Psoas muscle (tissue), 8 donors: ENCODE measurements around the gene PTPDC1. TPM values are rescaled to one million over a fixed set of nuclear protein-coding genes. Genes with fewer than 3 reads are reported as not detected.

Source experiments
- ATAC-seq, 4 donors: fragments of 200-7000 bp; cut with Tn5 transposase; one replicate each; pipeline ENCODE4 v1.9.1; 2020; ENCODE audit warnings: moderate library complexity in 3 of 4, mild to moderate bottlenecking in 2 of 4
- DNase-seq, 2 donors: peaks; one replicate each; pipeline ENCODE4 v3.0.0-alpha.2; 2020
- H3K27ac ChIP-seq: fragments of 200-600 bp; one replicate; pipeline ENCODE4 v1.8.0; 2022
- H3K27me3 ChIP-seq, 3 donors: fragments of 200-600 bp in 1 of 3; one replicate each; pipeline versions ENCODE4 v1.6.1 to v1.8.0; 2013 to 2022; ENCODE audit warnings: low read length in 2 of 3, mild to moderate bottlenecking in 2 of 3, moderate library complexity in 1 of 3; ENCODE audit not compliant: insufficient read depth in 3 of 3
- H3K36me3 ChIP-seq, 2 donors: fragments of 200-600 bp in 1 of 2; one replicate each; pipeline versions ENCODE4 v1.6.1 to v1.8.0; 2013 to 2022; ENCODE audit warnings: low read depth in 1 of 2, mild to moderate bottlenecking in 1 of 2, moderate library complexity in 1 of 2; ENCODE audit not compliant: insufficient read depth in 1 of 2
- H3K4me1 ChIP-seq: fragments of 200-600 bp; one replicate; pipeline ENCODE4 v1.8.0; 2022
- H3K4me3 ChIP-seq: fragments of 200-600 bp; one replicate; pipeline ENCODE4 v1.8.0; 2022; ENCODE audit warnings: mild to moderate bottlenecking
- H3K9me3 ChIP-seq: fragments of 200-600 bp; one replicate; pipeline ENCODE4 v1.8.0; 2022
- CTCF ChIP-seq: fragments of 200-600 bp; IDR thresholded peaks from one replicate; pipeline ENCODE4 v1.8.0; 2022; ENCODE audit warnings: antibody characterized with exemption
- WGBS, 3 donors: extraction: QIAGEN DNeasy Blood & Tissue Kit; methylation state at CpG; one replicate each; pipeline versions ENCODE4 v1.1.6 to v1.1.7; 2013; 5-methylcytosine and 5-hydroxymethylcytosine counted together
- intact Hi-C, 2 donors: fragments of 100-400 bp; cut with DNase I; formaldehyde crosslinking; loops; one replicate each; pipeline versions ENCODE4 v1.11.0 to v1.14.2; 2022
- long read RNA-seq, 2 donors: library from polyadenylated mRNA; unstranded; transcript quantifications; one replicate each; pipeline ENCODE4 v2.0.0, GENCODE V29; 2021
- polyA plus RNA-seq, 3 donors: library from polyadenylated mRNA; stranded (reverse); fragments of 200-250 nt; gene quantifications; one replicate each; pipeline ENCODE4 v1.2.3, GENCODE V29; 2013
- total RNA-seq, 4 donors: library from RNA; stranded (reverse); fragmentation: NEBNext Ultra II Directional in 2 of 4; extraction: Animal tissue kit (Norgen Biotek cat#: 25700) in 2 of 4; gene quantifications; one replicate each; pipeline versions ENCODE4 v1.2.1 to v1.2.4, GENCODE V29; 2021 to 2023
- donor health status: healthy with polysubstance abuse.
- donor health status: DM: no; HTN: no; CAD: no; lungs with moderate emphysema.
- donor health status: Bipolar disorder and iron deficiency.
- donor health status: healthy.
- donor health status: DM: yes; HTN: yes; CAD: no.
- donor health status: DM: no; HTN: no; CAD: no.
- donor health status: DM: no; HTN: no; CAD: no.
- donor health status: DM: yes; HTN: yes; CAD: no.

Gene PTPDC1
- total RNA-seq (1 to 10 TPM; 3.9 to 9.9 (median 7.1) TPM), polyA plus RNA-seq (1 to 10 TPM; 3.6 to 7.0 (median 4.2) TPM)
- long read RNA-seq, donor 1, partial matches to known transcripts, result 0 of 3 reads
- long read RNA-seq, donor 1, other reads (novel, unspliced or antisense), result 3 of 3 reads
- long read RNA-seq, donor 2, full-length matches to known transcripts, result 4 of 6 reads
- long read RNA-seq, donor 2, partial matches to known transcripts, result 1 of 6 reads
- long read RNA-seq, donor 2, other reads (novel, unspliced or antisense), result 1 of 6 reads

GRCh38 chr9:94084314-94084713, at the start of gene PTPDC1:
TSS of gene PTPDC1 (plus strand) at chr9:94084464. CDS start at chr9:94084531, 67 bp downstream.
- Histone ChIP-seq H3K27me3 (no peaks in the 10 kb centered on the region), H3K27ac (no peak within 1 kb of the TSS), H3K9me3 (no peaks in the 10 kb centered on the region), H3K36me3 (peaks cover 0 to 11% of the 10 kb centered on the region in 2 donors), H3K4me3 (no peak within 1 kb of the TSS), H3K4me1 (no peaks in the 10 kb centered on the region)
- TF ChIP-seq CTCF, result no peak
- ATAC-seq (no peak), DNase-seq (no peak)
- intact Hi-C loops, result no loop called here
- 79 to 80% (median 79%) methylated on average over 14 of the region's 14 CpGs for WGBS, 3 donors

DNA sequence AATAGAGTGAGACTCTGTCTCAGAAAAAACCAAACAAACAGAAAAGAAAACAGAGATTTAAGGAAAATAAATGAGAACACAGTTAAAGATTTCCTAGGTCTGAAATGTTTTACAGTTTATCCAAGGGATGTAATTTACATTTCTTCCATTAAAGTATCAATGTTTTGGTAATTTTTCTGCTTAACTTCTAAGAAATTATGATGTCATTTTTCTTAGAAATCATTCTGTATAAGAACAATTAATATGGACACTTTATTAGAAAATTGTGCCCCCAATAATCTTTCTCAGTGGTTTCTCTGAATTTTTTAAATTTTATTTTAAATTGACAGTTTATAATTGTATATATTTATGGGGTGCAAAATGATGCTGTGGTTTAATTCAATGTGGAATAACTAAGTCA, 49.8 kb upstream of the PTPDC1 start:
- no peak for DNase-seq
- no peak for ATAC-seq
- intact Hi-C loops, result no loop called here

GRCh38 chr9:94039786-94040185, 44.5 kb upstream of the PTPDC1 start:
- Histone ChIP-seq H3K27me3 (no peaks in the 10 kb centered on the region), H3K4me3 (no peak overlapping the region), H3K36me3 (no peaks in the 10 kb centered on the region), H3K27ac (no peak overlapping the region), H3K9me3 (no peaks in the 10 kb centered on the region), H3K4me1 (no peaks in the 10 kb centered on the region)
- DNase-seq (no peak), ATAC-seq (no peak)
- no peak for TF ChIP-seq CTCF
- intact Hi-C loops, result no loop called here

More for the DNA sequence above, 49.8 kb upstream of the PTPDC1 start:
- Histone ChIP-seq H3K9me3 (no peaks in the 10 kb centered on the region), H3K27ac (no peak overlapping the region), H3K27me3 (no peaks in the 10 kb centered on the region), H3K36me3 (no peaks in the 10 kb centered on the region), H3K4me3 (no peak overlapping the region), H3K4me1 (peaks cover 13% of the 10 kb centered on the region)
- no peak for TF ChIP-seq CTCF

GRCh38 chr9:94042516-94043360, 41.5 kb upstream of the PTPDC1 start:
- intact Hi-C loops, result no loop called here
- no peaks in the 10 kb centered on the region for H3K4me1 ChIP-seq
- H3K9me3 ChIP-seq, result no peaks in the 10 kb centered on the region
- peak; percentile 50 to 80 (median 67) for ATAC-seq
- 64 to 70% (median 64%) methylated on average over 5 of the region's 5 CpGs for WGBS, 3 donors
- no peak overlapping the region for H3K4me3 ChIP-seq
- no peaks in the 10 kb centered on the region for H3K27me3 ChIP-seq
- TF ChIP-seq CTCF, result no peak
- H3K36me3 ChIP-seq, result no peaks in the 10 kb centered on the region
- DNase-seq, result no peak
- no peak overlapping the region for H3K27ac ChIP-seq
